Chondrocyte (in vitro differentiated cells): Measurements from ENCODE around the gene CNNM3. TPM values are rescaled to one million over a fixed set of nuclear protein-coding genes. Genes with fewer than 3 reads are reported as not detected.

ENCODE experiments used
- DNase-seq: peaks from one replicate; pipeline ENCODE4 v3.0.0; 2021; ENCODE audit warnings: mixed read lengths, low spot score
- H3K27ac Mint-ChIP-seq: one replicate; pipeline ENCODE4 v1.8.0; 2021; ENCODE audit warnings: mild to moderate bottlenecking, moderate library complexity, mixed read lengths; ENCODE audit not compliant: unreplicated experiment
- H3K27me3 Mint-ChIP-seq: 2 replicates; pipeline ENCODE4 v1.8.0; 2021; ENCODE audit warnings: low read depth, mixed read lengths
- H3K36me3 Mint-ChIP-seq: 2 replicates; pipeline ENCODE4 v1.8.0; 2021; ENCODE audit warnings: low read depth, mixed read lengths
- H3K4me1 Mint-ChIP-seq: 2 replicates; pipeline ENCODE4 v1.8.0; 2021; ENCODE audit warnings: low read depth, mild to moderate bottlenecking, mixed read lengths
- H3K4me3 Mint-ChIP-seq: one replicate; pipeline ENCODE4 v1.8.0; 2021; ENCODE audit warnings: mild to moderate bottlenecking, moderate library complexity, mixed read lengths; ENCODE audit not compliant: unreplicated experiment
- H3K9me3 Mint-ChIP-seq: 2 replicates; pipeline ENCODE4 v1.8.0; 2021; ENCODE audit warnings: low read depth, mixed read lengths
- total RNA-seq: library from RNA; stranded (reverse); gene quantifications from 3 replicates; pipeline ENCODE4 v1.2.1, GENCODE V29; 2021
- TF ChIP-seq, protein P1 (sequence below): fragments of 200-600 bp; sonication (generic); IDR thresholded peaks from 2 replicates; pipeline ENCODE4 v1.5.0; 2021; ENCODE audit warnings: antibody characterized with exemption, mild to moderate bottlenecking, moderate library complexity

Gene CNNM3
- total RNA-seq, 1 donor from 2014 or later = 10.4 TPM

- no peak overlapping the region for H3K4me3 Mint-ChIP-seq
- no peak overlapping the region for H3K27ac Mint-ChIP-seq
- H3K27me3 Mint-ChIP-seq = no peaks in the 10 kb centered on the region
- DNase-seq = no peak
- H3K9me3 Mint-ChIP-seq = no peaks in the 10 kb centered on the region
- peaks cover 27% of the 10 kb centered on the region for H3K4me1 Mint-ChIP-seq
- TF ChIP-seq, protein P1, sequence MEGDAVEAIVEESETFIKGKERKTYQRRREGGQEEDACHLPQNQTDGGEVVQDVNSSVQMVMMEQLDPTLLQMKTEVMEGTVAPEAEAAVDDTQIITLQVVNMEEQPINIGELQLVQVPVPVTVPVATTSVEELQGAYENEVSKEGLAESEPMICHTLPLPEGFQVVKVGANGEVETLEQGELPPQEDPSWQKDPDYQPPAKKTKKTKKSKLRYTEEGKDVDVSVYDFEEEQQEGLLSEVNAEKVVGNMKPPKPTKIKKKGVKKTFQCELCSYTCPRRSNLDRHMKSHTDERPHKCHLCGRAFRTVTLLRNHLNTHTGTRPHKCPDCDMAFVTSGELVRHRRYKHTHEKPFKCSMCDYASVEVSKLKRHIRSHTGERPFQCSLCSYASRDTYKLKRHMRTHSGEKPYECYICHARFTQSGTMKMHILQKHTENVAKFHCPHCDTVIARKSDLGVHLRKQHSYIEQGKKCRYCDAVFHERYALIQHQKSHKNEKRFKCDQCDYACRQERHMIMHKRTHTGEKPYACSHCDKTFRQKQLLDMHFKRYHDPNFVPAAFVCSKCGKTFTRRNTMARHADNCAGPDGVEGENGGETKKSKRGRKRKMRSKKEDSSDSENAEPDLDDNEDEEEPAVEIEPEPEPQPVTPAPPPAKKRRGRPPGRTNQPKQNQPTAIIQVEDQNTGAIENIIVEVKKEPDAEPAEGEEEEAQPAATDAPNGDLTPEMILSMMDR = no peak
- H3K36me3 Mint-ChIP-seq = no peaks in the 10 kb centered on the region
Measured at GRCh38 chr2:96872591-96873349, 56.7 kb downstream of the CNNM3 start.

- Mint-ChIP-seq H3K27ac (no peak overlapping the region), H3K36me3 (no peaks in the 10 kb centered on the region), H3K4me3 (no peak overlapping the region), H3K9me3 (no peaks in the 10 kb centered on the region), H3K4me1 (peaks cover 26% of the 10 kb centered on the region), H3K27me3 (no peaks in the 10 kb centered on the region)
- no peak for DNase-seq
- TF ChIP-seq, protein P1 = no peak
Measured at GRCh38 chr2:96873651-96874096, 57.6 kb downstream of the CNNM3 start.

- TF ChIP-seq, protein P1 = no peak
- H3K27ac Mint-ChIP-seq = no peak overlapping the region
- H3K36me3 Mint-ChIP-seq = no peaks in the 10 kb centered on the region
- no peak for DNase-seq
- H3K4me3 Mint-ChIP-seq = no peak overlapping the region
- H3K9me3 Mint-ChIP-seq = no peaks in the 10 kb centered on the region
- H3K4me1 Mint-ChIP-seq = peaks cover 26% of the 10 kb centered on the region
- no peaks in the 10 kb centered on the region for H3K27me3 Mint-ChIP-seq
Measured at GRCh38 chr2:96874198-96874831, 58.2 kb downstream of the CNNM3 start.

DNA sequence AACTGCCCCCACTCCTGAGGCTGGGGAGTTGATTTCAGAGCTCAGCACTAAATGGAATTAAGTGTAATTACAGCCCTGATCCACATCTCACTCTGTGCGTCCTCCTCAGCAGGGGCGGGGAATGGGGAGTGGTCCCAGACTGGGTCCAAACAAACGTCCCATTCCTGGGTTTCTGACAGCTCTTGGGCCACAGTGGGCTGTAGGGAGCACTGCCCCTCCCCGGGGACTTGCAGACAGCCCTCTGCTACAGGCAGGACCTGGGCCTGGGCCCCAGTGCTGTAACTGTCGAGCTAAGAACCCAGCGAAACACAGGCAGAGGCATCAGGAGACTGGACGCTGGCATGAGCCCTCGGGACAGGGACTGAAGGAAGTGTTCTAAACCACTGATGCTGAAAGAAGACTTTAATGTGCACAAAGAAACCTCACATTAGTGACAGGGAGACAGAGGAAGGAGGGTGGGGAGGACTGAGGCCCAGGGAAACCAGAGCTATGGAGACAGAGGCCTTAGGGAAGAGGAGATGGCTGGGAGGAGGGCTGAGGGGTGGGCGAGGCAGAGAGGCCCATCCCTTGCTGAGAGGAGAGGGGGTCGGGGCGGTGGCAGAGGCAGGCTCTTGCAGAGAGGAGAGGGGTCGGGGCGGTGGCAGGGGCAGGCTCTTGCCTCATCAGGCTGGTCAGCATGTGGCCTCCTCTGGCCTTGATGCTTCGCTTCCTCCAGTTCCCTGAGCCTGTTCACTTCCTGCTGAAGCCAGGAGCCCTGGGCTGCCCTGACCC lies 59.6 kb downstream of the CNNM3 start:
- DNase-seq = peak; percentile 81
- no peaks in the 10 kb centered on the region for H3K27me3 Mint-ChIP-seq
- no peak overlapping the region for H3K4me3 Mint-ChIP-seq
- H3K9me3 Mint-ChIP-seq = no peaks in the 10 kb centered on the region
- H3K4me1 Mint-ChIP-seq = peaks cover 26% of the 10 kb centered on the region
- no peaks in the 10 kb centered on the region for H3K36me3 Mint-ChIP-seq
- H3K27ac Mint-ChIP-seq = peak overlapping the region; percentile 74
- TF ChIP-seq, protein P1 = no peak
